Fibroblast of skin of abdomen (primary cell): ENCODE results near the gene HOXB1.

Experiments
- DNase-seq: peaks from one replicate; pipeline ENCODE4 v3.0.0-alpha.2; 2013

The HOXB1 gene

GRCh38 chr17:48554412-48555257, 23.8 kb upstream of the HOXB1 start:
- peak; percentile 36 for DNase-seq

- peak; percentile 8 for DNase-seq
Observed at GRCh38 chr17:48553826-48554225, 23.0 kb upstream of the HOXB1 start.

DNA sequence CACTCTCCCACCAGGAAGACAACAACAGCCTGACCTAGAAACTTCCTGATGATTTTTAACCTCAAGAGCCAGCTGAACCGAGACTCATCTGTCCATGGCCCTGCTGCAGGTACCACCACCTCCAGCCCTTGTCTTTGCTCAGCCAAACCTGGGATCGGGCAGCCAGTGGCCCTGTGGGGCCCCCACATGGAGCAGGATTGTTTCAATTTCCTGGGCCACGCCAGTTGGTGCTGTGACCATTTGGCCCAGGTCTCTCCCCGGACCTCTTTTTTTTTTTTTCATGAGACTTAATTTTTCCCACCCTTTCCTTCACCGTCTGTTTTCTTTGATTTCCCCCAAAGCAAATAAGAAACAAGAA, 22.4 kb upstream of the HOXB1 start:
- DNase-seq: no peak

GRCh38 chr17:48552466-48553189, 21.8 kb upstream of the HOXB1 start:
- DNase-seq: peak; percentile 53

DNA sequence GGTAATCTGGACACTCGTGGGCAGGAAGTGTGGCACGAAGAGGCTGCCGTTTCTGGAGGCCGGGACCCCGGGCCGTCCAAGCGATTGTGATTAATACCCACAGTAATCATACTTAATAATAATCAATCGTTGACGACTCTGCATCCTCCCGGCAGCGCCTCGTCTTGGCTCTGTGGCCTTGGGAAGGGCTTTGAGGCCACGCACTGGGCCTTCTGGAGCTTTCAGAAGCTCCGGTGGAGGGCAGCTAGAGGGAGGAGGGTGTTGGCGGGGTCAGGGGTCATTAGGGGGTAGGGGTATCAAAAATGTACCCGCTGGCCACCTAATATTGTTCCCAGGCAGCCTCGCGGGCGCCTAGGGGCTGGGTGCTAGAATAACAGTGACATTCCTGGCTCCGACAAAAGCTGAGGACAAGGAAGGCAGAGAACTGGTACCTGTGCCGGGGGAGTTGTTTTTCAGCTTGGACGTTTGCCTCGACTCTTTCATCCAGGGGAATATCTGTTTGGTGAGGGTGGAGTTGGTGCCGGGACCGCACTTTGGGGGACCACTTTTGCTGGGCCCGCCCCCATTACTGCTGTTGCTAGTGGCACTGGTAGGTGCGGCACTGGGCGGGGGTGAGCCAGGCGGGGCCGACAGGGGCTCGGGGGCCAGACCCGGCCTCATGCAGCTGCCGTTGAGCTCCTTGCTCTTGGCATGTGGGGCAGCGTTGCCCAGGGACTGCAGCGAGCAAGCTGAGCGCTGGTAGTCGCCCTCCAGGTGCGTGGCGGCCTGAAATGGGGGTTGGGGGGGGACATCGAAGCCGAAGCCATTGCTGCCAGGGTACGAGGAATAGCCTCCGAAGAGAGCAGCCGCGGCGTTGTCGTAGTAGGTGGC, 21.0 kb upstream of the HOXB1 start:
- DNase-seq: no peak

DNA sequence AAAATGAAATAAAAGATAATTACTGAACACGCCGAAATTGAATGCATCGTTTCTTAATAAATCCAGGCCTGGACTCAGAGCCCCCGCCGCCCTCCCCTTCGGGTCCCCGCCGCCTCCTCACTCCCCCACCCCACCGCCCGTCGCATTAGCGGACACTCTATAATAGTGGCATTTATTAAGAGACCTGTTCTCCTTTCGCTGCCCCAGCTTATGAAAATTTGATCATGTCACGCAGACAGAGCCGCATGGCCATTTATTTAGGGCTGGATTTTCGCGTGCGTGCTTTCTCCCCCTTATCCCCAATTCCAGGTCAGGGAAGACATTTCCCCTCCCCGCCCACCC, 20.4 kb upstream of the HOXB1 start:
- no peak for DNase-seq

DNA sequence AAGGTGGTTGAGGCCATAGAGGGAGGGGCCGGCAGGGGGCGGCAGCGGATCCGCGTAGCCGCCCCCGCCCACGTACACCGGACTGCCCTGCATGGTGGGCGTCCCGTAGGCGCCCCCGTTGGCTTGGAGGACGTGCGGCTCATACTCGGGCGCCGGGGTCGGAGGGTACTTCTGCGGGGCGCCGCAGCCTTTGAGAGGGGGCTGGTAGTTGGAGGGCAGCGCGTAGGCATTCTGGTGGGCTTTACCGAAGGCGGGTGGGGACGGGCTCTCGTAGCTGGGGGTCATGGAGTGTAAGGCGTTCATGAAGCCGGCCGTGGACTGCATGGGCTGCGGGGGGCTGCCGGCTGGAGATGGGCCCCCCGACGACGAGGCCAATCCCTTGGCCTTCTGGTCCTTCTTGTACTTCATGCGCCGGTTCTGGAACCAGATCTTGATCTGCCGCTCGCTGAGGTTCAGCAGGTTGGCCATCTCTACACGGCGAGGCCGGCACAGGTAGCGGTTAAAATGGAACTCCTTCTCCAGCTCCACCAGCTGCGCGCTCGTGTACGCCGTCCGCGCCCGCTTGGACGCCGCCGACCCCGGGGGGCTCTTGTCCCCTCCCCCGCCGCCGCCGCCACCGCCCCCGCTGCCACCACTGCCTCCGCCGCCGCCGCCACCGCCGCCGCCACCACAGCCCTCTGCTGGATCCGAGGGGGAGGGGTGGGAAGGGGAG, 19.8 kb upstream of the HOXB1 start:
- no peak for DNase-seq

- peak; percentile 82 for DNase-seq
Observed at GRCh38 chr17:48549914-48550501, 19.2 kb upstream of the HOXB1 start.

DNA sequence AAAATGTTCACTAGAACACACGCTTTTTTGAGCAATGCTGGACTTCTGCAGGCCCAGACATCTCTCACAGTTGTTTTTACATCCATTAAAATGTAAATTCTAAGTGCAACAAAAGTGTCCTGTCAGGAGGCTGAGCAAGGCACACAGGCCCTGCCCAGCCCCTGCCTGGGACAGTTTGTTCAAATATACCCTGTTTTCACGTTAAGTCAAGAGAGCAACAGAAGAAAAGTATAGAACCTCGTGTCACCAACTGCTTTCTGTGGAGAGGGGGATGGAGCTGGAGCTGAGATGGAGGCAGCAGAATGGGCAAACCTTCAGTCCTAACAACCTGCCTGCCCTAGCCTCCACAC, 18.4 kb upstream of the HOXB1 start:
- DNase-seq: no peak

DNA sequence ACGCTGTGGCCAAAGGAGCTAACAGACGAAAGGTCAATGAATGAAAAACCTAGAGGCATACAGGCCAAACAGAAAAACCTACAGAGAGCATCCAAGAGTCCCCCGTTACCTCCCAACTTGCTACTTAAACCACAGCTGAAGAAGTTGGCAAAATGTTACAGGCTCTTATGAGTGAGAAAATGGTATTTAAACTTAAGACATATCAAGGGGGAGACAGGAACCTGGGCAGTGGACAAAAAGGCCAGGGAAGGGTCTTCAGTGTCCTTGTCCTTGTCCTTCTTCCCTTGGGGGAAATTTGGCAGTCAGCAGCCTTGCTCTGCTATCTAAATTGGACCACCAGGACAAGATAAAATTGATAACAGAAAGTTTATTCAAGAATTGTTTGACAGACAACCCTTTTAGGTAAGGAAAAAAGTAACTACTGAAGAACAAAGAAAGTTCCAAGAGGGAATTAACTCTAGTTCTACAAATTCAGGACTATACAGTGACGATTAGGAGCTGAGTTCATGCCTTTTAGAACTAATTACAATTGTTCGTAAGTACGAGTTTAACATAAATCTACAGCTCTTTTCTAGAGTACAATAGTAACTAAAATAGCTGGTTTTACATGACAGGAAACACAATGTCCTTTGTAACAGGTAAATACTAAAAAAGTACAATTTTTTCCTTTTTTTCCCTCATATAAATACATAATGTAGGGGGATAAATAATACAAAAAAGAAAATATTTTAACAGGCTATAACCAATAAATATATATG, 17.9 kb upstream of the HOXB1 start:
- no peak for DNase-seq

DNA sequence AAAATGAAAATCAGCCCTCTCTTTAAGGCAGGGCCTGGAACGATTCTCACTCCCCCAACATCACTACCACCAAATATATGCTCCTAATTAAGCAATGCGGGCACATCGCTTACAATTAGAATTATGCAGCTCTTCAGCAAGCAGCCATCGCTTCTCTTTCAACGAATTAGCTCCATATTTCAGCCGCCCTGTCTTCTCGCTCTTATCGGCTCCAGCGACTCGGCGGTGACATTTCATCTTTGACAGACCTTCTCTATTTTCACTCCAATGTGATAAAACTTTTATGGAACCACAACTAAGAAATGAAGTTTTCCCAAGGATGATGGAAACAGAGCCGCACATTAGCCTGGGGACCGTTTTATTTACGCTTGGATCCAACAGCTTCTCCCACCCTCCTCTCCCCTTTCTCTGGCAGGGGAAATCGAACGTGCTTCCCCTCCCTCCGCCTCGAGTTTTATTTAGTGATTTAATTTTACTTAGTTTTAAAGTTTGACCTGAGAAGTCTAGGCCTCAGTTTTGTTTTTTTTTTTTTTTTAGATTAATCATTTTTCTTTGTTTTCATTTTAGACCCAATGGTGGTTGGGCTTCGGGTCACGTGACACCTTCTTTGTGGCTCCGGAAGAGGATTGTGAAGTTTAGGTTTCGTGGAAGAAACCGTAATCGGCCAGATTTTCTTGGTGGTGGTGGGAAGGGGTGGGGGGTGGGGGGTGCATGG, 17.2 kb upstream of the HOXB1 start:
- DNase-seq: peak; percentile 82

DNA sequence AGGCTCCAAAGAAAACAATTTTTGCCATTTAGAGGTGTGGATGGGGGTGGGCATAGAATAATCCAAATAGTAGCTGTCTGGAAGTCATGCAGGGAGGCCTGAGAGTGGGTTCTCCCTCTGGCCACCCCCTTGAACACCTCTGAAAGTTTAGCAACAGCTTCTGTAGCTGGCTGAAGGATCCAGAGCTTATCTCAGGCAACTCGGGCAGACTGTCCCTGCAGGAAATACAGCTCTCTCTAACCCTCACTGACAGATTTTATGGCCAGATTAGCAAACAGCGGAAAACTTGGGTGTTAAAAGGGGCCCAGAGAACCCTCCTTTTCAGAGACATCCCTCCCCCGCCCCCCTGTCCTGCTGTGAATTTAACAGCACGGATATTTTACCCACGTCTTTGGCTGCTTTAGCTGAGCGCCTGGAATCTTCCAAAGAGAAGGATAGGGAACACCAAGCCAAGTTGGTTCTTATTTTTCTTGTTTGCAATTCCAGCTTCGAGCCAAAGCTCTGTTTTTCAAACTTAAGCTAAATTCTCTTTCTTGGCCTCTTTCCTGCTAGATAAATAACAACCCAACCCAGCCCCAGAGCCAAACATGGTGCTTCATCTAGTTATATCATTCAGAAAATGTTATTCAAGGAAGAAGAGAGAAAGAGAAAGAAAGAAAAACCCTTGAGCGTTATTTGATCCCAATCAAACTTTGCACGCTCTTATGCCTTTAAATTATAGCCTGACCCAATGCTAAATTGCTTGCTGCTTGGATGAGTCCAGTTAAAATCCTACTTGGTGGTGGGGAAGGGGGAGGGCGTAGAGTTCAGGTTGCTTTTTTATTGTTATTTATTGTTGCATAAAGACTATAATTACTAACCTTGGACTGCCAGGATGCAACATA, 16.4 kb upstream of the HOXB1 start:
- DNase-seq: peak; percentile 75

DNA sequence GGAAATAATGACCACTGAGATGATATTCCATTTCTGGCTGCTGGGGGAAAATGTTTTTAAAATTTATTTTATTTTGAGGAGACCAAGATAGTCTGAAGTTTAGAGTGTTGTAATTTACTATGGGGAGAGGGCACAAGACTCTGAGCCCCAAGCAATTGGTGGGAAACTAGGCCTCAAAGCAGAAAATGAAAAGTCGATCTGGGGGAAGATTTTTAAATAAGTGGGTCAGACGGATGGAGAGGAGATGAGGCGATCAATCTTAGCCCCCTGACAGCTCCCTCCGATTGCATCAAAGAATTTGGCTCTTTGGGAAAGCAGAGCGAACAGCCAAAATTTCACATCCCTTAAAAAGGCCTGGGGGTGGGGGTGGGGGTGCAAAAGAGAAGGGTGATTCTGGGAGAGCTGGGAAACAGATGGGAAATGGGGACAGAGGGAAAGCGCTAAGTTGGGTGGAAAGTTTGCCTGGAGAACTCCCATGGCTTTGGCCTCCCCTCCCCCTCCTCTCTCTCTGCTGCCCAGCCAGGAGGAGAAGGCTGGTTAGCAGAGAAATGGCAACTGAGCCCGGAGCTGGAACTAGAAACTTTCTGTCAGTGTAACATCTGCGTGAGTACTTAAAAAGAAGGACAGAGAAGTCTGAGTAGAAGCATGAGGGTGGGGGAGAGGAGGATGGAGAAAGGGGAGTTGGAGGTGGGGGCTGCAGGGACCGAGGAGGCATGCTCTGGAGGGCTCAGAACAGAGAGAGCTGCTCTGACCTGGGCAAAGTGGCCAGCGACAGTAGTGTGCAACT, 15.5 kb upstream of the HOXB1 start:
- peak; percentile 88 for DNase-seq

DNA sequence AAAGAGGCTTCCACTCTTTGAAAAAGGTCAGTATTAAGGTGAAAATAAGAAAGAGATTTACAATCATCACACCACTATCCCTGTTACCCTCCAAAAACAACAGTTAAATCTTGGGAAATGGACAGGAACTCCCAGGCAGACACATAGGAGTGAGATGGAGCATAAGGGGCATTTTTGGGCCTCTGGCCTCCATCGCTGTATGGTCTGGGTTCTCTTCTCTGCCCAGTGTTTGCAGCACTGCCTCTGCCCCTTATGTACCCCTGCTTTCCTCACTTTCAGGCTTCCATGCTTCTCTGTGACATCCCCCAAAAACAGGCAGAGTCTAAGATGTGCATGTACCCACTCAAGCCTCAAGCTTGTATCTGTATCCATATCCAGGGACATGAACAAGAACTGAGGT, 14.7 kb upstream of the HOXB1 start:
- no peak for DNase-seq

GRCh38 chr17:48545022-48545375, 14.2 kb upstream of the HOXB1 start, which contains the start of gene HOXB2:
TSS of gene HOXB2 (minus strand) at chr17:48545109. CDS start at chr17:48544911, 198 bp downstream.
- DNase-seq: peak; percentile 73

- DNase-seq: peak; percentile 98
Observed at GRCh38 chr17:48544349-48545021, 13.7 kb upstream of the HOXB1 start.

DNA sequence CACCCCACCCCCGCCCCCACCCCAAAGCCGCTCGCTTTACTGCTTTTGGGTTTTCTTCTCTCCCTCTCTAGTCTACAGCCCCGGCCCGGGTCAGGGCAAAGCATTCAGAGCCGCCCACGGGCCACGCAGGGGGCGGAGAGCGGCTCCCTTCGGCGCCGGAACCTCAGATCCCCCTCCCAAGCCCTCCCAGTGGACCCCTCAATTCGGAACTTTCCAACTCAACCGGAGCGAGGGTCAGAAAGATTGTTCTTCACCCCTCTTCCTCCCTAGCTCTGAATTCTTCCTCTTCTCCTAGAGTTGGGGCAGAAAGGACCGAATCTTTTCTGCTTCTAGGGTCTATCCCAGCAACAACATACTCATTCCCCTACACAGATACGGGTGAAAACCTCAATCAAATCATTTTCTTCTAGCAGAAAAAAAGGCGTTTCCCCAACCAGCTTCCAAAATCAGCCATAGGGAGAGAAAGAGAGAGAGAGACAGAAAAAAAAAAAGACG, 13.1 kb upstream of the HOXB1 start:
- no peak for DNase-seq
